ENCODE measurements around the gene ESR2. TPM values are rescaled to one million over a fixed set of nuclear protein-coding genes. Genes with fewer than 3 reads are reported as not detected.
A peak's percentile ranks its signal among the peaks of the same experiment; 100 is the strongest.
"Not testable (repeated sequence)": the region's sequence is repeated elsewhere in the genome, so short reads cannot be mapped to it uniquely, and the experiment has no call there.

Gene ESR2
- total and polyA plus RNA-seq, 4 donors = 0.01 to 0.28 (median 0.09) TPM

- TF ChIP-seq ZBTB33 (IDR thresholded peaks at IDR 0.05) = no peak
- TF ChIP-seq FOXA2 (IDR thresholded peaks at IDR 0.05) = no peak
- TF ChIP-seq GABPA (IDR thresholded peaks at IDR 0.05 in 1 of 2, conservative IDR thresholded peaks at IDR 0.05 in 1 of 2) = no peak
- no peak for TF ChIP-seq YY1 (IDR thresholded peaks at IDR 0.05)
Measured at GRCh38 chr14:64045091-64045490, 249.1 kb downstream of the ESR2 start (continued).

DNA sequence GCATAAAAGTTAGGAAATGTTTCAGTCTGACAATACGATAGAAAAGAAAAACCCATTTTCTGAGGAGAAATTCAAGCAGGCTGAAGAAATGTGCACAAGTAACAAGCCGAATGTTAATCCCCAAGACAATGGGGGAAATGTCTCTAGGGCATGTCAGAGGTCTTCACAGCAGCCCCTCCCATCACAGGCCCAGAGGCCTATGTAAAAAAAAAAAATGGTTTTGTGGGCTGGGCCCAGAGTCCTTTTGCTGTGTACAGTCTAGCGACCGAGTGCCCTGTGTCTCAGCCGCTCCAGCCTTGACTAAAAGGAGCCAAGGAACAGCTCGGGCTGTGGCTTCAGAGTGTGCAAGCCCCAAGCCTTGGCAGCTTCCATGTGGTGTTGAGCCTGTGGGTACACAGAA, 250.9 kb downstream of the ESR2 start:
- whole genome bisulfite sequencing = 98% methylated on average over 6 of the region's 6 CpGs
- H3K27ac ChIP-seq (ENCODE audit: low read depth in 1 of 2, low read length in 2 of 2) = not testable (repeated sequence)

DNA sequence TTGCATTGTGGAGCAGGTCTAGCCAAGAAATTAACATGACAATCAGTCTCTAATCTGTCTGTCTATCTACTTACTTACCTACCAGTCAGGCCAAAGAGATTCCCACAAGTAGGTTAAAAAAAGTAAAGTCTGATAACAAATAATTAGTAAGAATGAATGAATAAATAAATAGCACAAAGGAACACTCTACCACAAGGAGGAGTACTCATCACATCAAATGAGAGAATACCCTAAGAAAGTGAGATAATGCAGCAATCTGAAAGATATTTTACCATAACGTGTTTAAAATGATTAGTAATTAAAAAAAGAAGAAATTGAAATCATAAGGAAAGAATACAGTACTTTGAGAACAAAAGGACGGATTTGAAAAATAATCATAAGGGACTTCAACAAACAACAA, 254.1 kb downstream of the ESR2 start:
- TF ChIP-seq, protein P1, sequence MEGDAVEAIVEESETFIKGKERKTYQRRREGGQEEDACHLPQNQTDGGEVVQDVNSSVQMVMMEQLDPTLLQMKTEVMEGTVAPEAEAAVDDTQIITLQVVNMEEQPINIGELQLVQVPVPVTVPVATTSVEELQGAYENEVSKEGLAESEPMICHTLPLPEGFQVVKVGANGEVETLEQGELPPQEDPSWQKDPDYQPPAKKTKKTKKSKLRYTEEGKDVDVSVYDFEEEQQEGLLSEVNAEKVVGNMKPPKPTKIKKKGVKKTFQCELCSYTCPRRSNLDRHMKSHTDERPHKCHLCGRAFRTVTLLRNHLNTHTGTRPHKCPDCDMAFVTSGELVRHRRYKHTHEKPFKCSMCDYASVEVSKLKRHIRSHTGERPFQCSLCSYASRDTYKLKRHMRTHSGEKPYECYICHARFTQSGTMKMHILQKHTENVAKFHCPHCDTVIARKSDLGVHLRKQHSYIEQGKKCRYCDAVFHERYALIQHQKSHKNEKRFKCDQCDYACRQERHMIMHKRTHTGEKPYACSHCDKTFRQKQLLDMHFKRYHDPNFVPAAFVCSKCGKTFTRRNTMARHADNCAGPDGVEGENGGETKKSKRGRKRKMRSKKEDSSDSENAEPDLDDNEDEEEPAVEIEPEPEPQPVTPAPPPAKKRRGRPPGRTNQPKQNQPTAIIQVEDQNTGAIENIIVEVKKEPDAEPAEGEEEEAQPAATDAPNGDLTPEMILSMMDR (IDR thresholded peaks at IDR 0.05; ENCODE audit: low read depth, low read length, missing input control) = peak; percentile 7
- TF ChIP-seq RAD21 (IDR thresholded peaks at IDR 0.05) (peak; percentile 49 to 62), ZBTB33 (IDR thresholded peaks at IDR 0.05) (no peak)
- Histone ChIP-seq H3K4me1 (ENCODE audit: control insufficient read depth in 4 of 4, insufficient read depth in 4 of 4, low read length in 3 of 4) (no peaks in the 10 kb centered on the region), H3K27ac (ENCODE audit: low read depth in 1 of 2, low read length in 2 of 2) (no peak overlapping the region), H3K36me3 (ENCODE audit: control insufficient read depth in 4 of 4, insufficient read depth in 3 of 4, low read depth in 1 of 4, low read length in 3 of 4) (no peaks in the 10 kb centered on the region), H3K9me3 (ENCODE audit: control insufficient read depth in 4 of 4, low read length in 3 of 4) (no peaks in the 10 kb centered on the region), H3K4me3 (ENCODE audit: low read depth in 1 of 3, low read length in 3 of 3) (no peak overlapping the region), H3K9ac (ENCODE audit: low read depth in 1 of 2, low read length in 2 of 2) (no peak overlapping the region), H3K27me3 (ENCODE audit: control insufficient read depth in 4 of 4, insufficient read depth in 4 of 4, low read length in 3 of 4) (no peaks in the 10 kb centered on the region)
- WGBS = 92% methylated on average over 2 of the region's 2 CpGs
- DNase-seq (ENCODE audit: low spot score) = no peak

More for the DNA sequence above, 250.9 kb downstream of the ESR2 start:
- not testable (repeated sequence) for H3K4me1 ChIP-seq (ENCODE audit: control insufficient read depth in 4 of 4, insufficient read depth in 4 of 4, low read length in 3 of 4); H3K4me3 ChIP-seq (ENCODE audit: low read depth in 1 of 3, low read length in 3 of 3); H3K9me3 ChIP-seq (ENCODE audit: control insufficient read depth in 4 of 4, low read length in 3 of 4); H3K36me3 ChIP-seq (ENCODE audit: control insufficient read depth in 4 of 4, insufficient read depth in 3 of 4, low read depth in 1 of 4, low read length in 3 of 4); H3K9ac ChIP-seq (ENCODE audit: low read depth in 1 of 2, low read length in 2 of 2); H3K27me3 ChIP-seq (ENCODE audit: control insufficient read depth in 4 of 4, insufficient read depth in 4 of 4, low read length in 3 of 4); DNase-seq (ENCODE audit: low spot score)

DNA sequence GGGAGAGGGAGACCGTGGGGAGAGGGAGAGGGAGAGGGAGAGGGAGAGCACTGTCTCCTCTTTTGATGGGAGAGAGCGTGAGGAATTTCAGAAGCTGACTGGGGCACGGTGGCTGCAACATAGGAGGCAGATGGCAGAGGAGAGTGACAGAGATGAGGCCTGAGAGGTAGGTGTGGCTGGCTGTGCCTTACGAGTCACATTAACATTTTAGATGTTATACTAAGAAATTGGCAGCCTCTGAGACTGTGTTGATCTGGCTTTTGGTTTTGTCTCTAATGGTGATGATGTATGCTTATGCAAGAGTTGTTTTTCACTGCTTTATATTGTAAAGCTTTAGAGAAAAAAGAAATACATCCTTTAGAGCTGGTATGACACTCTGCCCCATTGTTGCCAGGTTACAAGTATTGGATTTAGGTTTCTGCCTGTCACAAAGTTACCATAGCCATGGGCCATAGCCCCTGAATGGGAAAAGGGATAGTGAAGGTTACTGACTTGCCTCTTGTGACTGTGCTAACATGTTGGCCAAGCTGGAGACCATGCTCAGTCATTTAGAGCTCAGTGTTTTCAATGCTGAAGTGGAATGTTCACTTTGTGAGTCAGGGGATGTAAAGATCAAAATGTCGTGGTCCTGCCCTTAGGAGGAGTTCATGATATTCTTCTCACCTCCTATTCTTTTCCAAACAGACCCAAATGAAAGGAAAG, 255.2 kb downstream of the ESR2 start:
- Histone ChIP-seq H3K4me3 (ENCODE audit: low read depth in 1 of 3, low read length in 3 of 3) (no peak overlapping the region), H3K36me3 (ENCODE audit: control insufficient read depth in 4 of 4, insufficient read depth in 3 of 4, low read depth in 1 of 4, low read length in 3 of 4) (no peaks in the 10 kb centered on the region), H3K9ac (ENCODE audit: low read depth in 1 of 2, low read length in 2 of 2) (no peak overlapping the region), H3K4me1 (ENCODE audit: control insufficient read depth in 4 of 4, insufficient read depth in 4 of 4, low read length in 3 of 4) (no peaks in the 10 kb centered on the region), H3K27ac (ENCODE audit: low read depth in 1 of 2, low read length in 2 of 2) (no peak overlapping the region), H3K9me3 (ENCODE audit: control insufficient read depth in 4 of 4, low read length in 3 of 4) (no peaks in the 10 kb centered on the region), H3K27me3 (ENCODE audit: control insufficient read depth in 4 of 4, insufficient read depth in 4 of 4, low read length in 3 of 4) (no peaks in the 10 kb centered on the region)
- TF ChIP-seq HNF4G (IDR thresholded peaks at IDR 0.05) (no peak), YY1 (IDR thresholded peaks at IDR 0.05) (no peak), RXRA (IDR thresholded peaks at IDR 0.05) (no peak), GABPA (IDR thresholded peaks at IDR 0.05 in 1 of 2, conservative IDR thresholded peaks at IDR 0.05 in 1 of 2) (no peak), HNF4A (conservative IDR thresholded peaks at IDR 0.05) (no peak), ZBTB33 (IDR thresholded peaks at IDR 0.05) (no peak), RAD21 (IDR thresholded peaks at IDR 0.05) (no peak)
- TF ChIP-seq, protein P1 (IDR thresholded peaks at IDR 0.05; ENCODE audit: low read depth, low read length, missing input control) = no peak
- 95% methylated on average over 4 of the region's 5 CpGs for WGBS
- no peak for DNase-seq (ENCODE audit: low spot score)

Measured in liver (tissue), 9 donors.